HEK293 (cell line): ENCODE measurements around the gene UNC5B.

ENCODE experiments used
- CTCF ChIA-PET: fragments of 350-600 bp; formaldehyde crosslinking; extraction: SDS; loops from one replicate; lab custom pipeline; 2021; ENCODE audit warnings: antibody characterized with exemption; lab: Yijun Ruan, JAX
- POLR2A ChIA-PET: fragments of 300-600 bp; formaldehyde crosslinking; extraction: SDS; loops from one replicate; lab custom pipeline; 2020; ENCODE audit warnings: antibody characterized with exemption, inconsistent platforms; lab: Yijun Ruan, JAX
- H3K27ac ChIP-seq: fragments of 200-500 bp; sonication (Bioruptor generic); 2 replicates; pipeline ENCODE4 v1.5.1; 2014; ENCODE audit warnings: low read depth, low read length, control low read depth, inconsistent platforms; ENCODE audit errors: extremely low read depth
- H3K36me3 ChIP-seq, 2 experiments: fragments of 200-500 bp in 1 of 2; sonication (Bioruptor generic) in 1 of 2; 1 replicate in 1 of 2; 2 replicates in 1 of 2; pipeline ENCODE4 v1.5.1; 2014 to 2017; ENCODE audit warnings: inconsistent platforms in 2 of 2, low read length in 2 of 2; ENCODE audit not compliant: control insufficient read depth in 2 of 2, insufficient read depth in 1 of 2
- H3K4me1 ChIP-seq: fragments of 200-500 bp; sonication (Bioruptor generic); 2 replicates; pipeline ENCODE4 v1.5.1; 2014; ENCODE audit warnings: mild to moderate bottlenecking, low read length, inconsistent platforms; ENCODE audit not compliant: control insufficient read depth, insufficient read depth
- H3K4me3 ChIP-seq: 2 replicates; pipeline ENCODE4 v1.5.1; 2011; ENCODE audit warnings: low read depth, mild to moderate bottlenecking, control low read depth, low read length, moderate library complexity
- H3K9me3 ChIP-seq: fragments of 200-500 bp; sonication (Bioruptor generic); 2 replicates; pipeline ENCODE4 v1.5.1; 2014; ENCODE audit warnings: low read depth, low read length, inconsistent platforms; ENCODE audit not compliant: control insufficient read depth, insufficient read depth
- EGR2 ChIP-seq: fragments of 450-650 bp; formaldehyde crosslinking; IDR thresholded peaks from 2 replicates; pipeline ENCODE4 v1.5.1; 2016; ENCODE audit warnings: low read depth, missing biosample characterization, missing genetic modification characterization
- PRDM6 ChIP-seq: fragments of 450-650 bp; formaldehyde crosslinking; IDR thresholded peaks from 2 replicates; pipeline ENCODE4 v1.5.1; 2017; ENCODE audit warnings: missing biosample characterization, missing genetic modification characterization
- SALL2 ChIP-seq: fragments of 450-650 bp; formaldehyde crosslinking; IDR thresholded peaks from 2 replicates; pipeline ENCODE4 v1.5.0; 2017; ENCODE audit warnings: missing biosample characterization, mild to moderate bottlenecking, missing genetic modification characterization, borderline replicate concordance
- ZBTB20 ChIP-seq: fragments of 450-650 bp; formaldehyde crosslinking; IDR thresholded peaks from 2 replicates; pipeline ENCODE4 v1.5.1; 2016; ENCODE audit warnings: missing biosample characterization, missing genetic modification characterization
- ZBTB48 ChIP-seq: fragments of 450-650 bp; formaldehyde crosslinking; IDR thresholded peaks from 2 replicates; pipeline ENCODE4 v1.5.1; 2016; ENCODE audit warnings: missing biosample characterization, missing genetic modification characterization
- ZBTB7A ChIP-seq: fragments of 450-650 bp; formaldehyde crosslinking; IDR thresholded peaks from 2 replicates; pipeline ENCODE4 v1.5.1; 2016; ENCODE audit warnings: low read depth, missing biosample characterization, missing genetic modification characterization
- ZFP41 ChIP-seq: fragments of 450-650 bp; formaldehyde crosslinking; IDR thresholded peaks from 2 replicates; pipeline ENCODE4 v1.5.1; 2016; ENCODE audit warnings: missing biosample characterization, missing genetic modification characterization, borderline replicate concordance
- ZFP69B ChIP-seq: fragments of 450-650 bp; formaldehyde crosslinking; IDR thresholded peaks from 2 replicates; pipeline ENCODE4 v1.5.1; 2016; ENCODE audit warnings: missing biosample characterization, missing genetic modification characterization
- ZIC2 ChIP-seq: fragments of 450-650 bp; formaldehyde crosslinking; IDR thresholded peaks from 2 replicates; pipeline ENCODE4 v1.5.1; 2016; ENCODE audit warnings: missing biosample characterization, missing genetic modification characterization
- ZNF138 ChIP-seq: fragments of 450-650 bp; formaldehyde crosslinking; IDR thresholded peaks from 2 replicates; pipeline ENCODE4 v1.5.1; 2016; ENCODE audit warnings: missing biosample characterization, missing genetic modification characterization, borderline replicate concordance
- ZNF146 ChIP-seq: fragments of 450-650 bp; formaldehyde crosslinking; IDR thresholded peaks from 2 replicates; pipeline ENCODE4 v1.5.1; 2016; ENCODE audit warnings: missing biosample characterization, missing genetic modification characterization
- ZNF148 ChIP-seq: fragments of 450-650 bp; formaldehyde crosslinking; IDR thresholded peaks from 2 replicates; pipeline ENCODE4 v1.5.0; 2017; ENCODE audit warnings: missing biosample characterization, missing genetic modification characterization, borderline replicate concordance
- ZNF202 ChIP-seq: fragments of 450-650 bp; formaldehyde crosslinking; IDR thresholded peaks from 2 replicates; pipeline ENCODE4 v1.5.1; 2016; ENCODE audit warnings: missing biosample characterization, missing genetic modification characterization, borderline replicate concordance
- ZNF26 ChIP-seq: fragments of 450-650 bp; formaldehyde crosslinking; IDR thresholded peaks from 2 replicates; pipeline ENCODE4 v1.5.1; 2016; ENCODE audit warnings: missing biosample characterization, missing genetic modification characterization
- ZNF280D ChIP-seq: fragments of 450-650 bp; formaldehyde crosslinking; IDR thresholded peaks from 2 replicates; pipeline ENCODE4 v1.5.1; 2016; ENCODE audit warnings: missing biosample characterization, missing genetic modification characterization
- ZNF350 ChIP-seq: fragments of 450-650 bp; formaldehyde crosslinking; IDR thresholded peaks from 2 replicates; pipeline ENCODE4 v1.5.0; 2017; ENCODE audit warnings: missing biosample characterization, mild to moderate bottlenecking, missing genetic modification characterization
- ZNF398 ChIP-seq: fragments of 450-650 bp; formaldehyde crosslinking; IDR thresholded peaks from 2 replicates; pipeline ENCODE4 v1.5.1; 2017; ENCODE audit warnings: missing biosample characterization, missing genetic modification characterization
- ZNF416 ChIP-seq: fragments of 450-650 bp; formaldehyde crosslinking; IDR thresholded peaks from 2 replicates; pipeline ENCODE4 v1.5.1; 2016; ENCODE audit warnings: missing biosample characterization, missing genetic modification characterization
- ZNF571 ChIP-seq: fragments of 450-650 bp; formaldehyde crosslinking; IDR thresholded peaks from 2 replicates; pipeline ENCODE4 v1.5.0; 2017; ENCODE audit warnings: missing biosample characterization, missing genetic modification characterization
- ZNF621 ChIP-seq: fragments of 450-650 bp; formaldehyde crosslinking; IDR thresholded peaks from 2 replicates; pipeline ENCODE4 v1.5.1; 2017; ENCODE audit warnings: missing biosample characterization, missing genetic modification characterization
- ZNF776 ChIP-seq: fragments of 450-650 bp; formaldehyde crosslinking; IDR thresholded peaks from 2 replicates; pipeline ENCODE4 v1.5.0; 2017; ENCODE audit warnings: missing biosample characterization, missing genetic modification characterization, borderline replicate concordance
- ZSCAN30 ChIP-seq: fragments of 450-650 bp; IDR thresholded peaks from 2 replicates; pipeline ENCODE4 v1.5.1; 2018; ENCODE audit warnings: missing biosample characterization, mild to moderate bottlenecking, missing genetic modification characterization, moderate library complexity

The UNC5B gene

GRCh38 chr10:71336632-71337031 lies 124.3 kb downstream of the UNC5B start (continued):
- TF ChIP-seq PRDM6 (no peak), ZNF26 (tag by site-specific recombination) (no peak), SALL2 (tag by site-specific recombination) (no peak)

GRCh38 chr10:71337219-71337701 lies 124.9 kb downstream of the UNC5B start:
- Histone ChIP-seq H3K4me1 (no peaks in the 10 kb centered on the region), H3K9me3 (no peaks in the 10 kb centered on the region), H3K4me3 (no peak overlapping the region), H3K36me3 (no peaks in the 10 kb centered on the region), H3K27ac (no peak overlapping the region)
- TF ChIP-seq ZNF776 (tag by site-specific recombination) = no peak
- no peak for TF ChIP-seq ZFP69B
- no peak for TF ChIP-seq ZBTB48
- no peak for TF ChIP-seq ZBTB7A (tag by site-specific recombination)
- no peak for TF ChIP-seq ZNF416 (tag by site-specific recombination)
- no peak for TF ChIP-seq ZNF621
- no peak for TF ChIP-seq ZNF571 (tag by site-specific recombination)
- no peak for TF ChIP-seq ZNF202 (tag by site-specific recombination)
- TF ChIP-seq ZNF138 (tag by site-specific recombination) = no peak
- TF ChIP-seq ZIC2 = no peak
- no peak for TF ChIP-seq ZNF398 (tag by site-specific recombination)
- TF ChIP-seq ZFP41 = no peak
- no peak for TF ChIP-seq ZSCAN30 (tag by site-specific recombination)
- ChIA-PET POLR2A (no interaction called here), CTCF (no interaction called here)

GRCh38 chr10:71338728-71339495 lies 126.5 kb downstream of the UNC5B start:
- ChIA-PET CTCF (interaction anchor here (0.6 to 2.1 kb wide), 4 partner anchors 19 to 271 kb away, joined by 3 to 7 read pairs (median 4); no protein-coding TSS in a partner anchor), POLR2A (no interaction called here)
- Histone ChIP-seq H3K4me1 (no peaks in the 10 kb centered on the region), H3K4me3 (no peak overlapping the region), H3K27ac (no peak overlapping the region), H3K9me3 (no peaks in the 10 kb centered on the region), H3K36me3 (no peaks in the 10 kb centered on the region)
- TF ChIP-seq ZNF146 (no peak), ZBTB7A (tag by site-specific recombination) (no peak), ZNF148 (tag by site-specific recombination) (no peak), ZNF350 (tag by site-specific recombination) (no peak), ZNF280D (no peak), EGR2 (tag by site-specific recombination) (no peak), ZBTB20 (tag by site-specific recombination) (no peak)
